Measurements from ENCODE around the gene CDH5.

CDH5 gene

DNA sequence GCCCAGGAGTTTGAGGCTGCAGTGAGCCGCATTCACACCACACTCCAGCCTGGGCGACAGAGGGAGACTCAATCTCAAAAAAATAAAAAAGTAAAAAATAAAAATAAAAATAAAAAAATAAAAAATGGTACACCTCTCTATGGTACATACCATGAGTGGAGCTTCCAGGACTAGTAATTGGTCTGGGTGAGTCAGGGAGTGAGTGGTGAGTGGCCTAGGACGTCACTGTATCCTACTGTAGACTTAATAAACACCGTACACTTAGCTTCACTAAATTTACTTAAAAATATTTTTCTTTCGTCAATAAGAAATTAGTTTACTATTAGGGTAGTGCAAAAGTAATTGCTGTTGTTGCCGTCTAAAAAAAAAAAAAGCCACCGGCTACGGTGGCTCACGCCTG lies 9.0 kb downstream of the CDH5 start:
- no peak for DNase-seq

DNA sequence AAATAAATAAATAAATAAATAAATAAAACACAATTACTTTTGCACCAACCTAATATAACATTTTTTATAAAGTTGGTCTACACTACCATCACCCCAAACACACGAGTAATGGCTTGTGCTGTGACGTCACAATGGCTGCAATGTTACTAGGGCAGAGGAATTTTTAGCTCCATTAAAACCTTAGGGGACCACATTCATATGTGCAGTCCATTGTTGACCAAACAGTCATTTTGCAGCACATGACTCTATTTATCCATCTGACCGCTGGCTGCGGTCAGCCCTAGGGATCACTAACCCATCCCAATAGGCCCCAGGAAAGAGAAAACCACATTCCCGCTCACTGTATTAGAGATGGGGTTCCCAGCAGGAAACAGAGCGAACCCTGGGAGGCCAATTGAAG lies 9.6 kb downstream of the CDH5 start:
- no peak for DNase-seq

DNA sequence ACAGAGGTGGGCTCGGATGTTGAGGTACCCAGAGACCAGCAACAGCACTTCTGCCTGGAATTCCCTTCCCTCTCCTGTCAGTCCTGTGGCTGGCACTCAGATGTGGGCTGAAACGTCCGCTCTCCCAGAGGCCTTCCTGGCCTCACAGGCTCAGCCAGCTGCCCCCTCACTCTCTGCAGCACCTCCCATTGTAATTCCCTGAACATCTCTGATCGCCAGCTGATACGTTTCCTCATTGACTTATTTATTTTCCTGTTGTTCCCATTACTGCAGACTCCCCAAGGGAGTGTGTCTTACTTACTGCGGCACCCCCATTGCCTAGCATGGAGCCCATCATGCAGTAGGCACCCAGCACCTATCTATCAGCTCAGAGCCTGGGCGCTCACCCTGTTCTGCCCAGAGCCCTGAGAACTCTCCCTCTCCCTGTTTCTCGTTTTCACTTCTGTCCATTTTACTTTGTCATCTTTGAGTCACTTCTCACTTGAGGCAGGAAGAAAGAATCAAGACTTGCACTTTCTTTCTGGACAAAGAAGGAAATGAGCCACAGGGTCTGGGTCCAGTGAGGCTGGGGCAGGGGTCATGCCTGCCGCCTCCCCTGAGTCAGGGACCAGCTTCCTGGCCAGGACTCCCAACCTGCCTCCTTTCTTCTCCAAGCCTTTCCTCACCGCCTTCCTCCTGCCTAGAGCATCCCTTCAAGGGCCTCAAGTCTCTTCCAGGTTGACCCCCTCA lies 10.2 kb downstream of the CDH5 start:
- DNase-seq: no peak

DNA sequence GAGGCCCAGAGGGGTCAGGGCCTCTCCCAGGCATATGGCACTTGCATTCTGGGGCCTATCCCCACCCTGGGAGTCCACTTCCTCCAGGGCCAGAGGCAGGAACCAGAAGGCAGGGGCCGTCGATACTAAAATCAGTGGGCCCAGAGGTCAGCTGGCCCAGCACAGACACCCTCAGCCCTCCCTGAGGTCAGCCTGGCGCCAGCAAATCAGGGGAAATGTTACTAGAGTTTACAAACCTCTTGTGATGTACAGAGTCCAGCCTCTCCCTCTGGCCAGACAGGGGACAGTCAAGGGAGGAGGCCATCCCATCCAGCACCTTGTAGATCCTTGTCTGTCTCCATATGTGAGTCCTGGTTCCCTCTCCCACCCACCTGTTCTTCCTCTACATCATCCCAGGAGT lies 10.8 kb downstream of the CDH5 start:
- no peak for DNase-seq

DNA sequence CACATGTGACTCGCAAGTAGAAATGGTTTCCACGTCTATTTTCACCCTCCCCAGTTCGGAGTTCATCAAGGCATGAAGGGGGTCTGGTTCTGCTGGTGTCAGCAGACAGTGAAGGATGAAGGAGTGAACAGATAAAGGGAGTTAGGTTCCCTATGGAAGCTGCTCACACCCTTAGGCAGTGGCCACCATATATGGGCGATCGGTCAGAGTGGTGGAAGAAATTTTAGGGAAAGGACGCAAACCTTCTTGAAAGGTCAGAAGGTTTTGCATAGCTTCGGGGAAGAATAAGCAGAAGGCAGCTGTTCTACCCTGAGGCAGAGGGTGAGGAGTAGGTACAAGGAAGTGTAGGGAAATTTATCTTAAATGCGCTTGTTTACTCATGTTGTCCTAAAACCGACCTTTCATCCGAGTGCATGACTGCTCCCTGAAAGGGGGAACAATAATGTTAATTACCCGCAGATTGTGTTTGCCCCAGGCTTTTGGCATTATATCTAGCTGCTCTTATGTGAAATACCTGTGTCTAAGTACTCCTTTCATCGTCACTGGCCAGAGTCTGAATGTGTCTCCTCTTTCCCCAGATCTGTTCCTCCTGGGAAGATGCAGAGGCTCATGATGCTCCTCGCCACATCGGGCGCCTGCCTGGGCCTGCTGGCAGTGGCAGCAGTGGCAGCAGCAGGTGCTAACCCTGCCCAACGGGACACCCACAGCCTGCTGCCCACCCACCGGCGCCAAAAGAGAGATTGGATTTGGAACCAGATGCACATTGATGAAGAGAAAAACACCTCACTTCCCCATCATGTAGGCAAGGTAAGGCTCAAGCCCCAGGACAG lies 12.5 kb downstream of the CDH5 start:
- no peak for DNase-seq

DNA sequence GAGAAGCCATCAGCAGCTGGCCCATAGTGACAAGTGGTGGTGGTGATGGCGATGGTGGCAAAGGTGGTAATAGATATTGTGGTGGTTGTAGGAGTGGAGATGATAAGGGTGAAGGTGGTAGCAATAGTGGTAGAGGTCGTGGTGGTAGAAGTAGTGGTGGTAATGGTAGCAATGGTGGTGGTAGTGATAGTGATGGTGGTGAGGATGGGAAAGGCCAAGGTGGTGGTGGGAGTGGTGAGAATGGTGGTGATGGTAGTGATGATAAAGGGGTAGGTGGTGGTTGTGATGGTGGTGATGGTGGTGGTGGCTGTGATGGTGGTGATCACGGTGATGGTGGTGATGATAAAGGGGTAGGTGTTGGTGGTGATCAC lies 13.1 kb downstream of the CDH5 start:
- DNase-seq: no peak

DNA sequence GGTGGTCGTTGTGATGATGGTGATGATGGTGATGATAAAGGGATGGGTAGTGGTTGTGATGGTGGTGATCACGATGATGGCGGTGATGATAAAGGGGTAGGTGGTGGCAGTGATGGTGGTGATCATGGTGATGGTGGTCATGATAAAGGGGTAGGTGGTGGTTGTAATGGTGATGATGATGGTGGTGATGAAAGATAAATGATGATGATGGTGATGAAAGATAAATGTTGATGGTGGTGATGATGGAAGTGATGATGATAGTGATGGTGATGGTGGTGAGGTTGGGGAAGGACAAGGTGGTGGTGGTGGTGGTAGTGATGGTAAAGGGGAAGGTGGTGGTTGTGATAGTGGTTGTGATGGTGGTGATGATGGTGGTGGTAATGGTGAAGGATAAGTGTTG lies 13.9 kb downstream of the CDH5 start:
- DNase-seq: no peak

DNA sequence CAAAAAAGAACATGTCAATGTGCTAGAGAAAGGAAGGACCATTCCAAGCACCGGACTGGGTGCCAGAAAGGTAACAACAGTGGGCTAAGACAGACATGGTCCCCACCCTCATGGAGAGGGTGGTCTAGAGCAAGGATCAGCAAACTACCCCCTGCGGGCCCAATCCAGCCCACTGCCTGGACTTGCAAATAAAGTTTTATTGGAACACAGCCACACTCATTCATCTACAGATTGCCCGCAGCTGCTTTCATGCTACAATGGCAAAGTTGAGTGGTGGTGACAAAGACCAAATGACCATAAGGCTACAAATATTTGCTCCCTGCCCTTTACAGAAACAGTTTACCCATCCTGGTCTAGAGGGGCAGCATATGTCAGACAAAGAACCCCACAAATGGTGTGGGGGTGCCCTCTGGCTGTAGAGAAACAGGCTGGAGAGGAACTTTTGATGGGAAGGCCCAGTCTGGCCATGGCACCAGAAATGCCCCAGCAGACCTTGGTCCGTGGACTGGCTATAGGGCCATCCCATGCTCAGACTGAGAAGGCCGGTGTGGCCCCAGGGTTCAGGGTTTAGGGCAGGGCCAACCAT lies 15.2 kb downstream of the CDH5 start:
- no peak for DNase-seq

DNA sequence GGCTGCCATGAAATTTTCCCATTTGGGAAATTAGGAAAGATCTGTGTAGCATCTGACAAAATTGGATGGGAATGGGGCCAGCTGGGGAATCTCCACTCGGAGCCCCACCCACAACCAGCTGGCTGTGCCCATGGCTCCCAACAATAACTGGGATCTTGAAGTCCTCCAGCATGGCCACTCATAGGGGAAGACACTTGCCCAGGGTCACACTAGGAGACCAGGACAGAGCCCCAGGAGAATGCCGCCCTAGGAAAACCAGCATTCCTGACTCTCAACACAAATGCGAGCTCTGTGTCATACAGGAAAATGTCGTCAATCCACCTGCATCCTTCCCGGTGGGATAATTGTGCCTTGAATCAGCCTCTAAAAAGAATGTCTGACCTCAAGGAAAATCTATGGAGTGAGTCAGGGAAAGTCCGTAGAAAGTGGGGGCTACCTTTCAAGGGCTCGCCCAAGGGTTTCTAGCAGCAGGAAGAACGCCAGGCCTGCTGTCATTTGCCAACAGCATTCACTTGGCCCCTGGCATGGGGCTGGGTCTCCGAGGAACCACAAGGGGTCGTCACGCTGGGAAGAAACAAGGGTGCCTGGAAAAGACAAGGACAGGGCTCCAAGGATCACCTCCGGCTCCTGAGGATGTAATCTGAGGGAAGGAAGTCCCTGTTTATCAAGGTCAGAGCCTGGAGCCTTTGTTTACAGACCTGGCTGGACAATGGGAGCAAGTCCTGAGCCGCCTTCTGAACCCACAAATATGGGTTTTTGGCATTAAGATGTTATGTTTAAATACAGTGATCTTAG lies 15.9 kb downstream of the CDH5 start:
- no peak for DNase-seq

DNA sequence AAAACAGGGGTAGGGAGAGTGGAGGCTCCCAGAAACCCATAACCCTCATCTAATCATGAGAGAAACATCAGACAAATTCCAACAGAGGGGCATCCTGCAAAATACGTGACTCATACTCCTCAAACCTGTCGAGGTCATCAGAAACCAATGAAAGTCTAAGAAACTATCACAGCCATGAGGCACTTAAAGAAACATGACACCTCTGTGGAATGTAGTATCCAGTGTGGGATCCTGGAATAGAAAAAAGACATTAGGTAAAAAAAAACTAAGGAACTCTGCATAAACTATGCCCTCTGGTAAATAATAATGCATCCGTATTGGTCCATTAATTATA lies 16.4 kb downstream of the CDH5 start:
- no peak for DNase-seq

DNA sequence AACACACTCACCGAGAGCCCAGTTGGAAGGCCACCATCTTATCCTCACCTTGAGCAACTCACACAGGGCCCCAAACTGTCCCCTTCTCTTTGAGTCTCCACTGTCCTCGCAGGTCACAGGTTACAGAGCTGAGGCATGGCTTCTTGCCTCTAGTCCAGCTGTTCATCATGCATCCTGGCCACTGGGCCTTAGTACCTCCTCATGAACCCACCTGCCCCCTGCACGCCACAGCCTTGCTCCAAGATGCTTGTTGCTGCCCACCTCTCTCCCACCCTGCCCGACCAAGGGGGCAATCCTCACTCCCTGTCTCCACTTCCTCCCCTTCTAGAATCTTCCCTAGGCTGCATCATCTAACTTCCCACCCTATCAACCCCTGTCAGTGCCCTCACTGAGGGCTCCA lies 17.1 kb downstream of the CDH5 start:
- no peak for DNase-seq

DNA sequence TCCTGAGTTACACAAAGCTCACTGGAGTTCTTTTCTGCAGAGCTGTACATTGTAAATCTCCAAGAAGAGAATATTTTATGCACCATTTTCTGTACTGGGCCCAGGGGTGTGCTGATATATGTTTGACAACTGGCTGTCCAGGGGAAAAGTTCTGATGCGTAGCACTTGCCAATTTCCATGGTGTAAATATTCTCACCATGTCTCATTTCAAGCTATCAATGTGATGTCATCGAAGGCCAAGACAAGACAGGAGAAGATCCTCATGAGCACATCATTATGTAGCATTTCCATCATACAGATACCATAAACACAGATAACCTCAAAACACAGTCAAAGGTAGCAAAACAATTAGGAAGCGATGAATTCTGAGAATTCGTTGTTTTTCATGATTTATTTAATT lies 18.9 kb downstream of the CDH5 start:
- no peak for DNase-seq

DNA sequence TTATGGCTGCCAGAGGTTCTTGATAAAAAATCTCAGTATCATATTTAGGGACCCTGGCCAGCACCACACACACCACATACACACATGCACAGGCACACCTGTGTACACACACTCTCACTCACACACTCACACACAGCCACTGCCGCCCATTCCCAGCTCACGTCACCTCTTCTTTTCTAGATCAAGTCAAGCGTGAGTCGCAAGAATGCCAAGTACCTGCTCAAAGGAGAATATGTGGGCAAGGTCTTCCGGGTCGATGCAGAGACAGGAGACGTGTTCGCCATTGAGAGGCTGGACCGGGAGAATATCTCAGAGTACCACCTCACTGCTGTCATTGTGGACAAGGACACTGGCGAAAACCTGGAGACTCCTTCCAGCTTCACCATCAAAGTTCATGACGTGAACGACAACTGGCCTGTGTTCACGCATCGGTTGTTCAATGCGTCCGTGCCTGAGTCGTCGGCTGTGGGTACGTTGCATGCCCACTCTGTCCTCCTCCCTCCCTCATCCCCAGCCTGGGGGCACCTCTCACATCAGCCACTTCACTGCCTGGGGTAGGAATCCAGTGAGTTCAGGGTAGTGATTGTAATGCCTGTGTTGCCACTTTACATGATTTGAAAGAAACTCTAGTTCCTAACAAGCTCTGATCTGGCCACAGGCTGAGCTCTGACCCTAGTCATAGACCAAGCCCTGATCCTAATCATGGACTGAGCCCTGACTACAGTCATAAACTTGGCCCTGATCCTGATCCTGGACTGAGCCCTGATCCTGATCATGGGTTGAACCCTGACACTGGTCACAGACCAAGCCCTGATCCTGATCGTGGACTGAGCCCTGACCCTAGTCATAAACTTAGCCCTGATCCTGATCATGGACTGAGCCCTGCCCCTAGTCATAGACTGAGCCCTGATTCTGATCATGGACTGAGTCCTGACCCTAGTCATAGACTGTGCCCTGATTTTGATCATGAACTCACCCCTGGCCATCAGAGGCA lies 20.4 kb downstream of the CDH5 start:
- DNase-seq: no peak

DNA sequence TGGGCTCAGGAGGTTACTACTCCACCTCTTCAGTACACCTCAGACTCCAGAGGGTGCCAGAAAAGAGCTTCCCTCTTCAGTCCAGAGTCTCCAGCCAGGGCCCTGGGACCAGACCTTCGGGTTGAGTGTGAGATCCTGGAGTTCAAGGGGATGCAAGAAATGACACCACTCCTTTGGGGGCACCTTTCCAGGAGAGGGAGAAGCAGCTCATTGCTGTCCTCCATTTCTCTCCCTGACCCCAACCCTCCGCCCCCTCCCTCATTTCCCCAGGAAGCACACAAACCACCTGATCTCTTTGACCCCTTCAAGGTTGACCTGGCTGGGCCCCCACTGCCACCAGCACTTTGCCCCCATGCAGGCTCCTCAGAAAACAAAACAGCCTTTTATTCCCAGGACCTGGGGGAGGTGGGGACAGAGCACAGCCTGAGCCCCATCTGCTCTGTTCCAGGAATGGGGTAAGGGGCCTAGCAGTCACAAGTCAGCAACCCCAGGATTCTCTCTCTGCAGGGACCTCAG lies 21.4 kb downstream of the CDH5 start:
- no peak for DNase-seq

DNA sequence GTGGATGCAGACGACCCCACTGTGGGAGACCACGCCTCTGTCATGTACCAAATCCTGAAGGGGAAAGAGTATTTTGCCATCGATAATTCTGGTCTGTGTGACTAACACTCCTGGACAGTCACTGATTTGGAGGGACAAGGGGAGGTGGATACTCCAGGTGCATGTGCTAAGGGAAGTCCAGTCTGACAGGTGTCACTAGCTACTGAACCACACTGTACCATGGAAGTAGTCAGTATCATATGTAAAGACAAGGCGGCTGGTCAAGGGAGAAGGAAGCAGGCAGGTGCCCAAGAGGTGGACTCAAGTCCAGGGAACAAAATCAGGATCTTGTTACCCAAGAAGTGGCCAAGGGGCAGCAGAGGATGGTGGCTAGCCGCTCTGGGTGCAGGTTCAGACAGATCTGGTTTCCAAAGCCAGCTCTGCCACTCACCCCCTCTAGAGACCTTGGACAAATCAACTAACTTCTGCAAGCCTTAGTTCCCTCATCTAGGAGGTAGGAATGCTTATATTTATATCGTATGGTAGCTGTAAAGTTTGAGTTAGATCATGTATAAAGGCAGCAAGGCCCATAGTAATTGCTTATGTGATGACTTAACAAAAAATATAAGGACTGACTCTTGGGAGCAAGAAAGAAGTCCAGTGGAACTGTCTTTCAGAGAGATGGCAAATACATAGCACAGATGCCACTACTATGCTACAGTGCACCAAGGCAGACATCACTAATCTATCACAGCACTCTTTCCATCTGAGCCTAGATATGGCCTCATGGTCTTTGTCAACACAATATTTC lies 22.1 kb downstream of the CDH5 start:
- DNase-seq: no peak

DNA sequence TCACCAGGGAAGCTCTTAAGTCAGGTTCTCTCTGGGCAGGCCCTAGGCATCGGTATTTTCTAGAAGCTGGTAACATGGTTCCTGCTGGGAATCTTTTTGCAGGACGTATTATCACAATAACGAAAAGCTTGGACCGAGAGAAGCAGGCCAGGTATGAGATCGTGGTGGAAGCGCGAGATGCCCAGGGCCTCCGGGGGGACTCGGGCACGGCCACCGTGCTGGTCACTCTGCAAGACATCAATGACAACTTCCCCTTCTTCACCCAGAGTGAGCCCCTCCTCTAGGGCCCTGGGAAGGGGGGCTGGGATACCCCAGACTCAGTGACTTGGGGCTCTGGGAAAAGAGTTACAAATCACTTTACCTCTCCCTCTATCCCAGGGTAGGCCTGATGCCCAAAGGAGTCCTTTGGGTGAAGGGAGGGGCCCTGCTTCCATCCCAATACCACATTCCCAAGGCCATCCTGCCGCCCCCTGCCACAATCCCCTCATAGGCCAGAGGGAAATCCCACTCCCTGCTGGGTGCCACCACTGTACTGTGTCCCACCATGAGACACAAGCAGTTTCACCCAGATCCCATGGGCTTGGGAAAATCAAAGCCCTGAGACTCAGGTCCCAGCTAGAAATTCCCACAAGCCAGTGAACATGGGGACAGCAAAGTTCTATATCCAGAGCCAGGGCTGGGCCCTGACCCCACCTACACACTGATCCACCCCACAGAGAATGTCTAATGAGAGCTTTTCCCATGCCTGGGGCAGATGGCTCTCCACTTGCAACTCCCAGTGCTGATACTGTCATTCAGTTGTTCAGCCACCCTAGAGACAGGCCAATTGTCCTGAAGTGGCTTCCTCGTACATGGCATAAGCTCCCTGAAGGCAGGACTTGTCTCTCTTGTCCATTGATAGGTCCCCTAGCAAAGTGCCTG lies 23.0 kb downstream of the CDH5 start:
- no peak for DNase-seq

DNA sequence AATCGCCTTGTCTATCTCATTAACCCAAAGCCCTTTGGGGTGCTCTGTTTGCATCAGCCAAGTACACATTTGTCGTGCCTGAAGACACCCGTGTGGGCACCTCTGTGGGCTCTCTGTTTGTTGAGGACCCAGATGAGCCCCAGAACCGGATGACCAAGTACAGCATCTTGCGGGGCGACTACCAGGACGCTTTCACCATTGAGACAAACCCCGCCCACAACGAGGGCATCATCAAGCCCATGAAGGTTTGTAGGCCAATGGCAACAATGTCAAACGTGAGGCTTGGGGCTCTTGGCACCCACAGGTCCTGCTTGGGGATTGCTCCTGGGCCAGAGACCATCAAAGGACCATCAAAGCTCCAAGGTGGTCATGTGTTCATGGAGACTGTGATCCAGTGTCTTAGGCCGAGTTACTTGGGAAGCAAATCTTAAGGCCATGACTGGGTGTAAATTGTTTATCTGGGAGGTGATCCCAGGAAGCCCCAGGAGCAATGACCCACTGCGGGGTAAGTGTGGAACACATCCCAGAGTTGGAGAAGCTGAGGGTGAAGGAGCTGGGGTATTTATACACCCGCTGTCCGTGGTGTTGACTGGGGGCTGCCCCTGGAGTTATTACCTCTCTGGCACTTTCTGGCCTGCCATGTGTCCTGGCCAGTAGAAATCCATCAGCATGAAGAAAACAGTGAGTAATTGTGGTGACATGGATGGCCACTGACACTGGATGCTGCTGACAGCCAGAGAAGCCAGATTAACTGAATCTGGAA lies 24.0 kb downstream of the CDH5 start:
- no peak for DNase-seq

DNA sequence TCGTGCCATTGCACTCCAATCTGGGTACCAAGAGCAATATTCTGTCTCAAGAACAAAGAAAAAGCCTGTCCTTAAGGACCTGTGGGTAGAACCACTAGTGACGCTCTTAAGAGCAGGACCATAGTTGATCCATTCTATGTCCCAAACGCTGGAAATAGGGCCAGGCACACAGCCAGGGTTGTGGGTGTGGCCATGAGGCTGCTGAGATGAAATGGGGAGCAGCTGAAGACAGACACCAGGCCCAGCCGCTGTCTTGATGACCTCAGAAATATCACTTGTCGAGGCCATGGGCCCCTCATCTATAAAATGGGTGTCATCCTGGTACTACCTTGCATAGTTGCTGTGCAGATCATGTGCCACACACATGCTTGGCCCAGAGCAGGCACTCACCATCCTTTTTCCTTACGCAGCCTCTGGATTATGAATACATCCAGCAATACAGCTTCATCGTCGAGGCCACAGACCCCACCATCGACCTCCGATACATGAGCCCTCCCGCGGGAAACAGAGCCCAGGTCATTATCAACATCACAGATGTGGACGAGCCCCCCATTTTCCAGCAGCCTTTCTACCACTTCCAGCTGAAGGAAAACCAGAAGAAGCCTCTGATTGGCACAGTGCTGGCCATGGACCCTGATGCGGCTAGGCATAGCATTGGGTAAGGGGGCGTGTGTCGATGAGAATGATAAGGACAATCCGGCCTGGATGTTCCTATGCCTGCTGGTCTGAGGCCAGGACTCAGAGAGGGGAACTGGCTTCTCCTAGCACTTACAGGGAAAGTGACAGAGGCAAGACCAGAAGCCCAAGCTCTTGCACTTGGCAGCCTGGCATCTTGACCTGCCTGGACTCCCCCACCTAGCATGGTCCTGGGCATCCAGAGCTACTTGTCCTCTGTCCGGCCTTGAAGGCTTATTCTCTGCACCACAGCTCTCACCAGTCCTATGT lies 25.5 kb downstream of the CDH5 start:
- DNase-seq: no peak

Measured in NCI-H1436 treated with DMSO at 0.1 percent for 48 hours (cell line).